ENCODE results near the gene NSG2.

NSG2 gene

GRCh38 chr5:174078416-174078815, 32.9 kb downstream of the NSG2 start:
- H3K4me1 Mint-ChIP-seq = no peaks in the 10 kb centered on the region
- H3K9me3 Mint-ChIP-seq = no peaks in the 10 kb centered on the region
- DNase-seq = no peak
- H3K27ac Mint-ChIP-seq = no peak overlapping the region
- H3K36me3 Mint-ChIP-seq = no peaks in the 10 kb centered on the region
- CTCF ChIA-PET = no interaction called here
- no peak overlapping the region for H3K4me3 Mint-ChIP-seq
- no peaks in the 10 kb centered on the region for H3K27me3 Mint-ChIP-seq

DNA sequence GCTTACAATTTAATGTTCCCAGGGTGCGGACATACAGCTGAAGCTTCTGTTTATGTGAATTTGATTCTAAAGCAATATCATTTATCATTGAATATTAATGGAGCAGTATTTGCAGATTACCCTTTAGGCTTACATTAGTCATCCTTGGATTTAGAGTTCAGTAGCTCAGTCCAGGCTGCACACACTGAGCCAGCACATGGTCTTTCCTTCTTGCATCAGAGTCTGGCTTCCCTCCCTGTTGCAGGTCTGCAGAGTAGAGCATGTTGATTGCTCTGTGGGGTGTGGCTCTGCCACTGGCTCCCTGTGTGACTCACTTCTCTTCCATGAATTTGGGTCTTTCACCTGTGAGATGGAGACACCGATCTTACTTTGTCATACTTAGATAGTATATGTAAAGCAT, 36.8 kb downstream of the NSG2 start:
- Mint-ChIP-seq H3K36me3 (no peaks in the 10 kb centered on the region), H3K27ac (no peak overlapping the region), H3K27me3 (no peaks in the 10 kb centered on the region), H3K9me3 (no peaks in the 10 kb centered on the region), H3K4me3 (no peak overlapping the region), H3K4me1 (no peaks in the 10 kb centered on the region)
- CTCF ChIA-PET = no interaction called here
- DNase-seq = no peak

DNA sequence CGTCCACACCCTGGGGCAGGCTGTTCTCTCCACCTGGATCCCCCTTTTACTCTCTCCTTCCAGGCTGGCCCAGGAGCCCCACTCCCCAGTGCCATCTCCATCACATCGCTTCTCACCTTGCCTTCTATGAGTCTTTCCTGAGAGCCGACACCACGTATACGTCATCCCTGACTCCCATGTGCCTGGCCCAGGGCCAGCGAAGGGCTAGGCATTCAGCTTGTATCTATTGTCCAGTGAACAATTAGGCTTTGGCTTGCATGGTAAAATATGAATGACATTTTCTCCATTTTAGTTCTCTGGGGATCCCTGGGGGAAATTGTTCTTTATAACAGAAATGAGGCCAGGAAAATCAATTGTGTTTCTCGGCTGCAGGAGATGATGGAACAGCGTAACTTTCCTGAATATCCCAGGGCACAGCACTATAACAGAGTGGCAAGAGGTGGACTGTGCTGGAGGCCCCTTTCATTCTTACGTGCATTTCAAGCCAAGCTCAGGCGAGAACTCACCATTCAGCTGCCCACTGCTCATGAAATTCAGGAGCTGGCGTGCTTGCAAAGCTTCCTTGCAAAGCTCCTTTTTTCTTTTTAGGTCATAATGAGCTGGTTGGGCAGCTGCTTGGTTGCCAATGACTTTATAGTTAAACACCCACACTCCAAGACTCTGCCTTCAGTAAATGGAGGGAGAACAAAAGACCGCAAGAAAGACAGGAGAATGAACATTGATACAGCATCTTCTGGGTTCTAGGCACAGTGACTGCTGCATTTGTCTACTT, 37.7 kb downstream of the NSG2 start:
- no peaks in the 10 kb centered on the region for H3K9me3 Mint-ChIP-seq
- CTCF ChIA-PET = no interaction called here

GRCh38 chr5:174084691-174085154, 39.2 kb downstream of the NSG2 start:
- no peak for DNase-seq
- no peak overlapping the region for H3K4me3 Mint-ChIP-seq
- no peaks in the 10 kb centered on the region for H3K9me3 Mint-ChIP-seq
- H3K27me3 Mint-ChIP-seq = no peaks in the 10 kb centered on the region
- no peak overlapping the region for H3K27ac Mint-ChIP-seq
- H3K36me3 Mint-ChIP-seq = no peaks in the 10 kb centered on the region
- H3K4me1 Mint-ChIP-seq = no peaks in the 10 kb centered on the region
- CTCF ChIA-PET = no interaction called here

More for the DNA sequence above, 37.7 kb downstream of the NSG2 start:
- Mint-ChIP-seq H3K4me1 (no peaks in the 10 kb centered on the region), H3K27me3 (no peaks in the 10 kb centered on the region), H3K36me3 (no peaks in the 10 kb centered on the region), H3K4me3 (no peak overlapping the region), H3K27ac (no peak overlapping the region)
- DNase-seq = no peak

- CTCF ChIA-PET = no interaction called here
- no peak overlapping the region for H3K4me3 Mint-ChIP-seq
- H3K36me3 Mint-ChIP-seq = no peaks in the 10 kb centered on the region
- H3K27ac Mint-ChIP-seq = no peak overlapping the region
- H3K27me3 Mint-ChIP-seq = no peaks in the 10 kb centered on the region
- no peaks in the 10 kb centered on the region for H3K9me3 Mint-ChIP-seq
- no peaks in the 10 kb centered on the region for H3K4me1 Mint-ChIP-seq
- no peak for DNase-seq
Observed at GRCh38 chr5:174086751-174087150, 41.2 kb downstream of the NSG2 start.

GRCh38 chr5:174087783-174088182, 42.3 kb downstream of the NSG2 start:
- DNase-seq = no peak
- Mint-ChIP-seq H3K36me3 (no peaks in the 10 kb centered on the region), H3K27me3 (no peaks in the 10 kb centered on the region), H3K4me1 (no peaks in the 10 kb centered on the region), H3K27ac (no peak overlapping the region), H3K9me3 (no peaks in the 10 kb centered on the region), H3K4me3 (no peak overlapping the region)
- CTCF ChIA-PET = no interaction called here

DNA sequence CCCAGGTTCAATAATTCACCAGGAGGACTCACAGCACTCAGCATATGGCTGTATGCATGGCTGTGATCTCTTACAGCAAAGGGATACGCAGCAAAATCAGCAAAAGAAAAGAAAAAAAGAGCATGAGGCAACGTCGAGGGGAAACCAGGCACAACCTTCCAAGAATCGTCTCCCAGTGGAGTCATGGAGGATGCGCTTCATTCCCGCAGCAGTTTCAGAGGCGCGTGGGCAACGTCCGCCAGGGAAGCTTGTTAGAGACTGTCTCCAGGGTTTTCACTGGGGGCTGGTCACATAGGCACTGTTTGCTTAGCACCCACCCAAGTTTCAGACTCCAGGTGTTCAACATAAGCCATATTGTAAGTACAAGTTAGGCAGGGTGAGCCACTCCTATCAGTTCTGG, 44.6 kb downstream of the NSG2 start:
- CTCF ChIA-PET = no interaction called here

GRCh38 chr5:174093123-174093522, 47.6 kb downstream of the NSG2 start:
- Mint-ChIP-seq H3K9me3 (no peaks in the 10 kb centered on the region), H3K4me3 (no peak overlapping the region), H3K27me3 (no peaks in the 10 kb centered on the region), H3K36me3 (no peaks in the 10 kb centered on the region), H3K4me1 (no peaks in the 10 kb centered on the region), H3K27ac (no peak overlapping the region)
- DNase-seq = no peak
- CTCF ChIA-PET = no interaction called here

More for the DNA sequence above, 44.6 kb downstream of the NSG2 start:
- no peak overlapping the region for H3K27ac Mint-ChIP-seq
- H3K27me3 Mint-ChIP-seq = no peaks in the 10 kb centered on the region
- H3K36me3 Mint-ChIP-seq = no peaks in the 10 kb centered on the region
- DNase-seq = no peak
- H3K9me3 Mint-ChIP-seq = no peaks in the 10 kb centered on the region
- H3K4me1 Mint-ChIP-seq = no peaks in the 10 kb centered on the region
- no peak overlapping the region for H3K4me3 Mint-ChIP-seq

GRCh38 chr5:174094857-174095606, 49.5 kb downstream of the NSG2 start:
- no peaks in the 10 kb centered on the region for H3K9me3 Mint-ChIP-seq
- no peaks in the 10 kb centered on the region for H3K36me3 Mint-ChIP-seq
- H3K4me3 Mint-ChIP-seq = no peak overlapping the region
- DNase-seq = no peak
- CTCF ChIA-PET = no interaction called here
- no peaks in the 10 kb centered on the region for H3K27me3 Mint-ChIP-seq
- no peak overlapping the region for H3K27ac Mint-ChIP-seq
- H3K4me1 Mint-ChIP-seq = no peaks in the 10 kb centered on the region

GRCh38 chr5:174096619-174097018, 51.1 kb downstream of the NSG2 start:
- Mint-ChIP-seq H3K4me1 (no peaks in the 10 kb centered on the region), H3K27ac (no peak overlapping the region), H3K9me3 (no peaks in the 10 kb centered on the region), H3K27me3 (no peaks in the 10 kb centered on the region), H3K36me3 (no peaks in the 10 kb centered on the region), H3K4me3 (no peak overlapping the region)
- no peak for DNase-seq
- CTCF ChIA-PET = no interaction called here

- no peak for DNase-seq
- Mint-ChIP-seq H3K4me1 (no peaks in the 10 kb centered on the region), H3K27me3 (no peaks in the 10 kb centered on the region), H3K4me3 (no peak overlapping the region), H3K9me3 (no peaks in the 10 kb centered on the region), H3K36me3 (no peaks in the 10 kb centered on the region), H3K27ac (no peak overlapping the region)
- CTCF ChIA-PET = no interaction called here
Observed at GRCh38 chr5:174097486-174098185, 52.1 kb downstream of the NSG2 start.

GRCh38 chr5:174098694-174099093, 53.2 kb downstream of the NSG2 start:
- no peaks in the 10 kb centered on the region for H3K4me1 Mint-ChIP-seq
- H3K36me3 Mint-ChIP-seq = no peaks in the 10 kb centered on the region
- no peak overlapping the region for H3K4me3 Mint-ChIP-seq
- DNase-seq = no peak
- CTCF ChIA-PET = no interaction called here
- H3K27me3 Mint-ChIP-seq = no peaks in the 10 kb centered on the region
- H3K9me3 Mint-ChIP-seq = no peaks in the 10 kb centered on the region
- no peak overlapping the region for H3K27ac Mint-ChIP-seq

- H3K27me3 Mint-ChIP-seq = no peaks in the 10 kb centered on the region
- H3K36me3 Mint-ChIP-seq = no peaks in the 10 kb centered on the region
- no peak overlapping the region for H3K27ac Mint-ChIP-seq
- no peaks in the 10 kb centered on the region for H3K4me1 Mint-ChIP-seq
- CTCF ChIA-PET = no interaction called here
- no peaks in the 10 kb centered on the region for H3K9me3 Mint-ChIP-seq
- DNase-seq = no peak
- H3K4me3 Mint-ChIP-seq = no peak overlapping the region
Observed at GRCh38 chr5:174100490-174100889, 55.0 kb downstream of the NSG2 start.

- Mint-ChIP-seq H3K4me3 (no peak overlapping the region), H3K27ac (no peak overlapping the region), H3K27me3 (no peaks in the 10 kb centered on the region), H3K9me3 (no peaks in the 10 kb centered on the region), H3K36me3 (no peaks in the 10 kb centered on the region), H3K4me1 (no peaks in the 10 kb centered on the region)
- CTCF ChIA-PET = no interaction called here
- no peak for DNase-seq
Observed at GRCh38 chr5:174101195-174101730, 55.8 kb downstream of the NSG2 start.
